ENCODE measurements around the gene TGM2.

DNA sequence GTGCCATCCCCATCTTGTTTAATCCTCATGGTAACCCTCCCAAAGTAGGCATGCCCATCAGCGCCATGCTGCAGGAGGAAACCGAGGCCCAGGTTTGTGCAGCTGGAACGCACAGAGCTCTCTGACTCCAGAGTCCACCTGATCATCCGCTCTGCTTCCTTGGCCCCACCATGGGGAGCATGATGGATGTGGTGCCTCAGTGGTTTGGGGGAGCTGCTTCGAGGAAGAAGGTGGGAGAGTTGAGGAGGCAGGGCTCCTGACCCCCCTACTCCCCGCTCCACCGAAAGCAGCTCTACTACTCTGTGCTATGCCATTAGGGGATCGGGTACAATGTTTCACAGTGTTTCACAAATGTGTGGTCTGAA lies 52.2 kb downstream of the TGM2 start:
- TF ChIP-seq GATA2 (IDR thresholded peaks at IDR 0.05; ENCODE audit: low read depth, low read length): no peak
- TF ChIP-seq GATA3 (IDR thresholded peaks at IDR 0.05; ENCODE audit: low read depth, low read length): no peak
